ENCODE results near the gene PPHLN1.

DNA sequence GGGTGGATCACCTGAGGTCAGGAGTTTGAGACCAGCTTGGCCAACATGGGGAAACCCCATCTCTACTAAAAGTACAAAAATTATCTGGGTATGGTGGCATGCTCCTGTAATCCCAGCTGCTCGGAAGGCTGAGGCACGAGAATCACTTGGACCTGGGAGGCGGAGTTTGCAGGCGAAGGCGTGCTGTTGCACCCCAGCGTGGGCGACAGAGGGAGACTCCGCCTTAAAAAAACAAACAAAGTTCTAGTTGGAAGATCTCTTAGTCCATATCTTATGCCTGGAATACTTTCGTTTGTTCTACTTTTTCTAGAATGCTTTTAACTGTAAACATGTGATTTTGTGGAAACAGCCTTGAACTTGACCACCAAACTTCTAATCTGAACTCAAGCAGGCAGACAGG, 38.7 kb downstream of the PPHLN1 start:
- TF ChIP-seq POLR2AphosphoS5 (IDR thresholded peaks at IDR 0.05; ENCODE audit: low read depth, low read length) (no peak), TAF1 (IDR thresholded peaks at IDR 0.05; ENCODE audit: borderline replicate concordance, insufficient read depth, low read length) (no peak), SIN3A (IDR thresholded peaks at IDR 0.05; ENCODE audit: borderline replicate concordance, insufficient read depth, low read length) (no peak), FOXP2 (optimal IDR thresholded peaks at IDR 0.05; ENCODE audit: borderline replicate concordance, extremely low read depth, extremely low read length, insufficient read depth) (no peak)
- TF ChIP-seq, protein P1, sequence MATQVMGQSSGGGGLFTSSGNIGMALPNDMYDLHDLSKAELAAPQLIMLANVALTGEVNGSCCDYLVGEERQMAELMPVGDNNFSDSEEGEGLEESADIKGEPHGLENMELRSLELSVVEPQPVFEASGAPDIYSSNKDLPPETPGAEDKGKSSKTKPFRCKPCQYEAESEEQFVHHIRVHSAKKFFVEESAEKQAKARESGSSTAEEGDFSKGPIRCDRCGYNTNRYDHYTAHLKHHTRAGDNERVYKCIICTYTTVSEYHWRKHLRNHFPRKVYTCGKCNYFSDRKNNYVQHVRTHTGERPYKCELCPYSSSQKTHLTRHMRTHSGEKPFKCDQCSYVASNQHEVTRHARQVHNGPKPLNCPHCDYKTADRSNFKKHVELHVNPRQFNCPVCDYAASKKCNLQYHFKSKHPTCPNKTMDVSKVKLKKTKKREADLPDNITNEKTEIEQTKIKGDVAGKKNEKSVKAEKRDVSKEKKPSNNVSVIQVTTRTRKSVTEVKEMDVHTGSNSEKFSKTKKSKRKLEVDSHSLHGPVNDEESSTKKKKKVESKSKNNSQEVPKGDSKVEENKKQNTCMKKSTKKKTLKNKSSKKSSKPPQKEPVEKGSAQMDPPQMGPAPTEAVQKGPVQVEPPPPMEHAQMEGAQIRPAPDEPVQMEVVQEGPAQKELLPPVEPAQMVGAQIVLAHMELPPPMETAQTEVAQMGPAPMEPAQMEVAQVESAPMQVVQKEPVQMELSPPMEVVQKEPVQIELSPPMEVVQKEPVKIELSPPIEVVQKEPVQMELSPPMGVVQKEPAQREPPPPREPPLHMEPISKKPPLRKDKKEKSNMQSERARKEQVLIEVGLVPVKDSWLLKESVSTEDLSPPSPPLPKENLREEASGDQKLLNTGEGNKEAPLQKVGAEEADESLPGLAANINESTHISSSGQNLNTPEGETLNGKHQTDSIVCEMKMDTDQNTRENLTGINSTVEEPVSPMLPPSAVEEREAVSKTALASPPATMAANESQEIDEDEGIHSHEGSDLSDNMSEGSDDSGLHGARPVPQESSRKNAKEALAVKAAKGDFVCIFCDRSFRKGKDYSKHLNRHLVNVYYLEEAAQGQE (IDR thresholded peaks at IDR 0.05; ENCODE audit: insufficient read depth in 1 of 2, low read depth in 2 of 2, low read length in 2 of 2), result no peak

Data from PFSK-1 (cell line).